Astrocyte (in vitro differentiated cells and primary cell): ENCODE results near the gene RIPPLY2. TPM values are rescaled to one million over a fixed set of nuclear protein-coding genes. Genes with fewer than 3 reads are reported as not detected.

Source experiments
- DNase-seq: peaks from one replicate; pipeline ENCODE4 v3.0.0-alpha.2; 2010; ENCODE audit warnings: low read depth
- FAIRE-seq: peaks from 2 replicates; lab custom pipeline; 2011; peaks lifted over from hg19 to GRCh38; lab: Jason Lieb, UNC
- H2AFZ ChIP-seq: 2 replicates; pipeline ENCODE4 v1.6.0; 2012; ENCODE audit warnings: low read depth, low read length, inconsistent platforms
- H3K27ac ChIP-seq: 2 replicates; pipeline ENCODE4 v1.5.1; 2011; ENCODE audit warnings: low read depth, low read length, inconsistent platforms
- H3K27me3 ChIP-seq: 2 replicates; pipeline ENCODE4 v1.6.0; 2011; ENCODE audit warnings: low read length, inconsistent platforms; ENCODE audit not compliant: insufficient read depth
- H3K36me3 ChIP-seq: 2 replicates; pipeline ENCODE4 v1.5.1; 2011; ENCODE audit warnings: low read length, inconsistent platforms; ENCODE audit not compliant: insufficient read depth
- H3K4me1 ChIP-seq: 2 replicates; pipeline ENCODE4 v1.5.1; 2011; ENCODE audit warnings: low read length, inconsistent platforms; ENCODE audit not compliant: insufficient read depth
- H3K4me2 ChIP-seq: 2 replicates; pipeline ENCODE4 v1.6.0; 2012; ENCODE audit warnings: low read length, inconsistent platforms
- H3K4me3 ChIP-seq: 2 replicates; pipeline ENCODE4 v1.5.1; 2011; ENCODE audit warnings: low read depth, mild to moderate bottlenecking, low read length, inconsistent platforms; ENCODE audit not compliant: insufficient read depth
- H3K79me2 ChIP-seq: 2 replicates; pipeline ENCODE4 v1.6.0; 2012; ENCODE audit warnings: mild to moderate bottlenecking, low read length, inconsistent platforms; ENCODE audit not compliant: insufficient read depth
- H3K9ac ChIP-seq: 2 replicates; pipeline ENCODE4 v1.6.0; 2012; ENCODE audit warnings: mild to moderate bottlenecking, low read length, inconsistent platforms
- H3K9me3 ChIP-seq: 2 replicates; pipeline ENCODE4 v1.5.1; 2012; ENCODE audit warnings: low read depth, mild to moderate bottlenecking, low read length, inconsistent platforms; ENCODE audit not compliant: insufficient read depth
- H4K20me1 ChIP-seq: 2 replicates; pipeline ENCODE4 v1.6.0; 2012; ENCODE audit warnings: low read length, inconsistent platforms; ENCODE audit not compliant: insufficient read depth
- H3K27ac Mint-ChIP-seq: one replicate; pipeline ENCODE4 v1.8.0; 2021; ENCODE audit warnings: mild to moderate bottlenecking, mixed read lengths; ENCODE audit not compliant: unreplicated experiment
- H3K27me3 Mint-ChIP-seq: one replicate; pipeline ENCODE4 v1.8.0; 2021; ENCODE audit warnings: low read depth, mixed read lengths; ENCODE audit not compliant: unreplicated experiment
- H3K36me3 Mint-ChIP-seq: one replicate; pipeline ENCODE4 v1.8.0; 2021; ENCODE audit warnings: low read depth, mixed read lengths; ENCODE audit not compliant: unreplicated experiment
- H3K4me1 Mint-ChIP-seq: one replicate; pipeline ENCODE4 v1.8.0; 2021; ENCODE audit warnings: low read depth, mixed read lengths; ENCODE audit not compliant: unreplicated experiment
- H3K4me3 Mint-ChIP-seq: one replicate; pipeline ENCODE4 v1.8.0; 2021; ENCODE audit warnings: mild to moderate bottlenecking, moderate library complexity, mixed read lengths; ENCODE audit not compliant: unreplicated experiment
- H3K9me3 Mint-ChIP-seq: one replicate; pipeline ENCODE4 v1.8.0; 2021; ENCODE audit warnings: mild to moderate bottlenecking, mixed read lengths; ENCODE audit not compliant: unreplicated experiment
- EZH2 ChIP-seq: IDR thresholded peaks from 2 replicates; pipeline ENCODE4 v1.6.1; 2012; ENCODE audit warnings: mild to moderate bottlenecking, low read length, inconsistent platforms; ENCODE audit not compliant: insufficient read depth
- total RNA-seq: library from RNA; stranded (reverse); gene quantifications from 2 replicates; pipeline ENCODE4 v1.2.1, GENCODE V29; 2021
- TF ChIP-seq, protein P1 (sequence below): IDR thresholded peaks from 2 replicates; pipeline ENCODE4 v1.5.1; 2011; ENCODE audit warnings: low read depth, mild to moderate bottlenecking, inconsistent platforms, low read length, moderate library complexity; ENCODE audit not compliant: insufficient read depth

Gene RIPPLY2
- total RNA-seq, 1 donor from 2014 or later: not detected

DNA sequence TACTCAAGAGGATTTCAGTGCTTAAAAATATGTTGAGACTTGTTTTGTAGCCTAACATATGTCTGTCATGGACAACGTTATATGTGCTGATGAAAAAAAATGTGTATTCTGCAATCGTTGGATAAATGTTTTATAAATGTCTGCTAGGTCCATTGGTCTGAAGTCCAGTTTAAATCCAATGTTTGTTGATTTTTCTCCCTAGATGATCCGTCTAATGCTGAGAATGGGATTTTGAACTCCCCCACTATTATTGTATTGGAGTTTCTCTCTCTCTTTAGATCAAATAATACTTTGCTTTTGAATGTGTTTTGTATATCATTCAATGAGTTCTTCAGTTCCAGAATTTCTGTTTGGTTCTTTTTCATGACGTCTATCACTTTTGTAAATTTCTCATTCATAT, 51.2 kb downstream of the RIPPLY2 start:
- H3K9me3 ChIP-seq: no peaks in the 10 kb centered on the region
- H3K4me1 ChIP-seq: no peaks in the 10 kb centered on the region
- H3K4me3 Mint-ChIP-seq: no peak overlapping the region
- no peaks in the 10 kb centered on the region for H3K27me3 ChIP-seq
- H3K4me3 ChIP-seq: no peak overlapping the region
- FAIRE-seq (peak; percentile 90), DNase-seq (no peak)
- H3K79me2 ChIP-seq: peaks cover 21% of the 10 kb centered on the region
- TF ChIP-seq EZH2: no peak
- TF ChIP-seq, protein P1, sequence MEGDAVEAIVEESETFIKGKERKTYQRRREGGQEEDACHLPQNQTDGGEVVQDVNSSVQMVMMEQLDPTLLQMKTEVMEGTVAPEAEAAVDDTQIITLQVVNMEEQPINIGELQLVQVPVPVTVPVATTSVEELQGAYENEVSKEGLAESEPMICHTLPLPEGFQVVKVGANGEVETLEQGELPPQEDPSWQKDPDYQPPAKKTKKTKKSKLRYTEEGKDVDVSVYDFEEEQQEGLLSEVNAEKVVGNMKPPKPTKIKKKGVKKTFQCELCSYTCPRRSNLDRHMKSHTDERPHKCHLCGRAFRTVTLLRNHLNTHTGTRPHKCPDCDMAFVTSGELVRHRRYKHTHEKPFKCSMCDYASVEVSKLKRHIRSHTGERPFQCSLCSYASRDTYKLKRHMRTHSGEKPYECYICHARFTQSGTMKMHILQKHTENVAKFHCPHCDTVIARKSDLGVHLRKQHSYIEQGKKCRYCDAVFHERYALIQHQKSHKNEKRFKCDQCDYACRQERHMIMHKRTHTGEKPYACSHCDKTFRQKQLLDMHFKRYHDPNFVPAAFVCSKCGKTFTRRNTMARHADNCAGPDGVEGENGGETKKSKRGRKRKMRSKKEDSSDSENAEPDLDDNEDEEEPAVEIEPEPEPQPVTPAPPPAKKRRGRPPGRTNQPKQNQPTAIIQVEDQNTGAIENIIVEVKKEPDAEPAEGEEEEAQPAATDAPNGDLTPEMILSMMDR: no peak
- no peaks in the 10 kb centered on the region for H3K27me3 Mint-ChIP-seq
- H3K9me3 Mint-ChIP-seq: peaks cover 2% of the 10 kb centered on the region
- H3K27ac Mint-ChIP-seq: no peak overlapping the region
- peaks cover 2% of the 10 kb centered on the region for H3K36me3 Mint-ChIP-seq
- H3K4me2 ChIP-seq: no peak overlapping the region
- H3K27ac ChIP-seq: no peak overlapping the region
- no peak overlapping the region for H3K9ac ChIP-seq
- peaks cover 13% of the 10 kb centered on the region for H4K20me1 ChIP-seq
- no peak overlapping the region for H2AFZ ChIP-seq
- H3K4me1 Mint-ChIP-seq: peaks cover 2% of the 10 kb centered on the region
- H3K36me3 ChIP-seq: no peaks in the 10 kb centered on the region

DNA sequence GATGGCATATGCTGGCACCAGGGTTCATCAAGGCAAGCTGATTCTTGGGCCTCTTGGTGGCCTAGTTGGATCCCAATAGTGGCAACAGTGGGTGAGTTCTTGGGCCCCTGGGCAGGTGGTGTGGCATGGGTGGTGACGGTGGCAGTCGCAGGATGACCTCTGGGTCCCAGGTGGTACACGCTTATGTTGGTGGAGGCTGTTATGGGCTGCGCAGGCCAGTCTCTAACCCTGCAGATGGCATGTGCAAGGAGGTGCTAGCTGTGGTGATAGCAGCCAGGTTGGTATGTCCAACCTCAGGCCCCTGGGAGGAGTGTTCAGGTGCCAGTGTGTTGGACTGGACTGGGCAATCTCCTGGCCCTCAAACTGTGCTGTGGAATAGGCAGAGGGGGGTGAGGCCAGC, 52.5 kb downstream of the RIPPLY2 start:
- H3K36me3 ChIP-seq: no peaks in the 10 kb centered on the region
- Mint-ChIP-seq H3K4me3 (no peak overlapping the region), H3K36me3 (no peaks in the 10 kb centered on the region), H3K4me1 (peaks cover 2% of the 10 kb centered on the region), H3K27me3 (no peaks in the 10 kb centered on the region), H3K9me3 (no peaks in the 10 kb centered on the region), H3K27ac (no peak overlapping the region)
- H3K9me3 ChIP-seq: no peaks in the 10 kb centered on the region
- no peaks in the 10 kb centered on the region for H3K27me3 ChIP-seq
- no peak overlapping the region for H3K9ac ChIP-seq
- DNase-seq (no peak), FAIRE-seq (no peak)
- peaks cover 21% of the 10 kb centered on the region for H3K79me2 ChIP-seq
- TF ChIP-seq, protein P1: no peak
- TF ChIP-seq EZH2: no peak
- H3K4me2 ChIP-seq: no peak overlapping the region
- H4K20me1 ChIP-seq: peaks cover 13% of the 10 kb centered on the region
- no peak overlapping the region for H3K27ac ChIP-seq
- no peak overlapping the region for H2AFZ ChIP-seq
- no peaks in the 10 kb centered on the region for H3K4me1 ChIP-seq
- no peak overlapping the region for H3K4me3 ChIP-seq

Other genes with a start within 250 kb of the RIPPLY2 start
- 0.24 and 0.27 TPM in 2 replicates for gene SNAP91, start 144.3 kb upstream of the RIPPLY2 start, total RNA-seq
- gene CYB5R4, start 6.3 kb downstream of the RIPPLY2 start, total RNA-seq: 13.6 and 14.0 TPM in 2 replicates
- 0.12 and 0.20 TPM in 2 replicates for gene MRAP2, start 180.4 kb downstream of the RIPPLY2 start, total RNA-seq